Measurements from ENCODE around the gene CCDC74B. TPM values are rescaled to one million over a fixed set of nuclear protein-coding genes. Genes with fewer than 3 reads are reported as not detected.

CCDC74B gene
- total RNA-seq, 1 donor from 2014 or later, result 0.52 TPM

Other genes starting within 250 kb of the CCDC74B start
- 0.07 TPM in 1 of 2 replicates, not detected in the other for gene RAB6C, start 165.4 kb downstream of the CCDC74B start, total RNA-seq
- gene POTEF, start 15.9 kb downstream of the CCDC74B start, total RNA-seq, result not detected in 2 replicates
- 92.3 and 99.0 TPM in 2 replicates for gene SMPD4, start 36.5 kb upstream of the CCDC74B start, total RNA-seq
- gene MZT2B, start 37.1 kb upstream of the CCDC74B start, total RNA-seq, result 289 and 294 TPM in 2 replicates
- not detected in 2 replicates for gene TUBA3E, start 53.3 kb upstream of the CCDC74B start, total RNA-seq
- gene IMP4, start 197.8 kb upstream of the CCDC74B start, total RNA-seq, result 169 and 184 TPM in 2 replicates
- 66.9 and 68.9 TPM in 2 replicates for gene PTPN18, start 210.9 kb upstream of the CCDC74B start, total RNA-seq

All from activated T-helper 1 cell treated with anti-CD3 and anti-CD28 coated beads, Interleukin-12 subunit alpha, Interleukin-12 subunit beta, Interleukin-2, Interleukin-4 antibody, amounts not matched to agents 30 ng/mL and 10 ng/mL and 1 ng/mL, durations not matched to agents 14 hours and 24 hours and 36 hours (primary cell).